GM23248 (cell line): ENCODE data around the gene SV2B.

Source experiments
- EZH2 ChIP-seq: fragments of 200-600 bp; sonication (generic); IDR thresholded peaks from 2 replicates; pipeline ENCODE4 v1.6.1; 2018; ENCODE audit warnings: antibody characterized with exemption, mild to moderate bottlenecking; ENCODE audit not compliant: insufficient read depth, poor library complexity, severe bottlenecking
- EZH2phosphoT487 ChIP-seq: fragments of 200-600 bp; sonication (generic); IDR thresholded peaks from 2 replicates; pipeline ENCODE4 v1.6.1; 2018; ENCODE audit warnings: antibody characterized with exemption, moderate library complexity, mild to moderate bottlenecking, low read depth; ENCODE audit not compliant: insufficient read depth

DNA sequence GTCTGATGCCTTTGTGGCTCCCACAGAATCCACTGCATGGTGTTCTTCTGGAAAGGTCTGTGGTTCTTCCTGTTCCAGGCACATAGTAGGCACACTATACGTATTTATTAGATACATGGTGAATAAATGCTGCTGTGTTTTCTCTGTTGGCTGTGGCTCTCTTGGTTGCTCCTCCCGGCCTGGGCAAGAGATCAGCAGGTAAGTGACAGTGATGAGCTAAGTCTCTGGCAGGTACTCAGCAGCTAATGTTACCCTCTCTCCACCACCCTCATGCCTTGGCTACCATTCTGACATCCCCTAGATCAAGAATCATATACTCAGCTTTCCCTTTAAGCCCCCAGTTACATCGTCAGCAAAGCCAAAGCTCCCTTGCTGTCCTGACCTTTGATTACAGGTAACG lies 8.4 kb downstream of the SV2B start:
- TF ChIP-seq EZH2phosphoT487 (no peak), EZH2 (no peak)
